ENCODE data around the gene CAB39.
"Not testable (repeated sequence)": the region's sequence is repeated elsewhere in the genome, so short reads cannot be mapped to it uniquely, and the experiment has no call there.

Gene CAB39

GRCh38 chr2:230695551-230695950 is 17.1 kb upstream of the CAB39 start:
- POLR2A ChIA-PET = no interaction called here
- CTCF ChIA-PET = interaction anchor here (1.0 kb wide), 1 partner anchor 17 kb away, joined by 3 read pairs; the partner anchor contains the start of gene CAB39
- TF ChIP-seq CTCF (IDR thresholded peaks at IDR 0.05; ENCODE audit: insufficient read depth, low read length, missing control alignments) = no peak
- DNase-seq (ENCODE audit: low read depth, low spot score) = no peak
- no peak overlapping the region for H3K4me3 ChIP-seq (ENCODE audit: low read depth, low read length)

GRCh38 chr2:230696670-230697069 is 16.0 kb upstream of the CAB39 start:
- no peak for DNase-seq (ENCODE audit: low read depth, low spot score)
- TF ChIP-seq CTCF (IDR thresholded peaks at IDR 0.05; ENCODE audit: insufficient read depth, low read length, missing control alignments) = no peak
- CTCF ChIA-PET = interaction anchor here (0.9 to 1.0 kb wide), 2 partner anchors 16 to 102 kb away, joined by 3 read pairs; partner anchors contain the start of gene CAB39
- H3K4me3 ChIP-seq (ENCODE audit: low read depth, low read length) = no peak overlapping the region
- POLR2A ChIA-PET = no interaction called here

- ChIA-PET POLR2A (no interaction called here), CTCF (interaction anchor here (1.2 kb wide), 1 partner anchor 15 kb away, joined by 6 read pairs; the partner anchor contains the start of gene CAB39)
- no peak overlapping the region for H3K4me3 ChIP-seq (ENCODE audit: low read depth, low read length)
- DNase-seq (ENCODE audit: low read depth, low spot score) = no peak
- no peak for TF ChIP-seq CTCF (IDR thresholded peaks at IDR 0.05; ENCODE audit: insufficient read depth, low read length, missing control alignments)
These were observed 15.0 kb upstream of the CAB39 start for GRCh38 chr2:230697676-230698075.

GRCh38 chr2:230698753-230699152 is 13.9 kb upstream of the CAB39 start:
- DNase-seq (ENCODE audit: low read depth, low spot score); POLR2A ChIA-PET; H3K4me3 ChIP-seq (ENCODE audit: low read depth, low read length): not testable (repeated sequence)
- CTCF ChIA-PET = interaction anchor here (1.2 to 1.6 kb wide), 2 partner anchors 14 to 16 kb away, joined by 4 to 6 read pairs; partner anchors contain the start of gene CAB39

- CTCF ChIA-PET = interaction anchor here (1.2 to 1.4 kb wide), 2 partner anchors 17 to 19 kb away, joined by 3 to 5 read pairs; no protein-coding TSS in a partner anchor
- no peak overlapping the region for H3K4me3 ChIP-seq (ENCODE audit: low read depth, low read length)
- POLR2A ChIA-PET = no interaction called here
- no peak for TF ChIP-seq CTCF (IDR thresholded peaks at IDR 0.05; ENCODE audit: insufficient read depth, low read length, missing control alignments)
- no peak for DNase-seq (ENCODE audit: low read depth, low spot score)
These were observed 12.2 kb upstream of the CAB39 start for GRCh38 chr2:230700447-230700846.

GRCh38 chr2:230701308-230701707 is 11.3 kb upstream of the CAB39 start:
- ChIA-PET CTCF (interaction anchor here (1.4 to 2.3 kb wide), 2 partner anchors 18 to 97 kb away, joined by 3 to 7 read pairs; no protein-coding TSS in a partner anchor), POLR2A (no interaction called here)
- H3K4me3 ChIP-seq (ENCODE audit: low read depth, low read length) = no peak overlapping the region
- no peak for TF ChIP-seq CTCF (IDR thresholded peaks at IDR 0.05; ENCODE audit: insufficient read depth, low read length, missing control alignments)
- DNase-seq (ENCODE audit: low read depth, low spot score) = no peak

GRCh38 chr2:230702457-230702856 is 10.2 kb upstream of the CAB39 start:
- POLR2A ChIA-PET; H3K4me3 ChIP-seq (ENCODE audit: low read depth, low read length); DNase-seq (ENCODE audit: low read depth, low spot score): not testable (repeated sequence)
- CTCF ChIA-PET = interaction anchor here (2.3 to 2.6 kb wide), 2 partner anchors 11 to 96 kb away, joined by 7 to 22 read pairs; partner anchors contain the start of gene CAB39

All from AG04449 (cell line).